ENCODE measurements around the gene UBA52. TPM values are rescaled to one million over a fixed set of nuclear protein-coding genes. Genes with fewer than 3 reads are reported as not detected.

The UBA52 gene
- total and polyA plus RNA-seq, 2 of the 13 experiments (the other 11 are each of a cell fraction or from before 2014, with no cell fraction given) = 959 to 1,782 TPM

DNA sequence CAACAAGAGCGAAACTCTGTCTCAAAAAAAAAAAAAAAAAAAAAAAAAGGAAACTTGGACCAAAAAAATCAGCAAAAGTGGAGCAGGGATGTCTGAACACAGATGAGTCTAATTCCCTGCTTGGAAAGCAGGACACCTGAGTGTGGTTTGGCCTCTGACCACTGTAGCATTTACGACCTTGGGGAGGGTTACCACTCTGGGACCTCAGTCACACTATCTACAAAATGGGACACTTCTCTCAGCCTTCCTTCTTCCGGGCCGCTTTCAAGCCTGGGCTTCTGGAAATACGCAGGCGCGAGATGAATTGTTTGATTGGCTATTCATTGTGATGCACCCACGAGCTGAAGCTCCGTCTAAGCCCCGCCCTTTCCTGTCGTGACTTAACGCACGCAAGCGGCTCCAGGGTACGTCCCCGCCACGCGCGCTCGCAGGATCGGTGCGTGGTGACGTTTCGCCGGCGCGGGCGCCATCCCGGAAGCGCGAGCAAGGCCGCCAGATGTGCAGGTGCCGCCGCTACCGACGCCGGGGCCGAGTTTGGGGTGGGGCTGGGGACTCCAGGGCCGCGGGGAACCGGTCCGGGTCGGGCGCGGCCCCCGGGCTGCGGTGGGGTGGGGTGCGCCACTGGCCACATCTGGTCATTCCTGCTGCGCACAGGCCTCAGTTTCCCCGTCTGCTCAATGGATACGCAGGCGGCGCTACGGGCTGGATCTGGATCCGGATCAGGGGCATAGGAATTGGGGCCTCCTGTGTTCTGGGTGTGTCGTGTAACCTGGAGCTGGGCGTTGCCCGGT is 14.1 kb upstream of the UBA52 start, which contains the start of gene KXD1 (continued):
- TF ChIP-seq WIZ (CRISPR knock-in tag; IDR thresholded peaks at IDR 0.05) (no peak), ZNF878 (CRISPR knock-in tag; IDR thresholded peaks at IDR 0.05) (peak; percentile 69; the same call in 1 of the 2 replicates), ZNF432 (CRISPR knock-in tag; IDR thresholded peaks at IDR 0.05; ENCODE audit: borderline replicate concordance) (no peak), EEA1 (CRISPR knock-in tag; IDR thresholded peaks at IDR 0.05; ENCODE audit: borderline replicate concordance) (peak; percentile 48; the same call in 1 of the 2 replicates), ZNF816 (CRISPR knock-in tag; IDR thresholded peaks at IDR 0.05; ENCODE audit: borderline replicate concordance) (no peak), REL (CRISPR knock-in tag; conservative IDR thresholded peaks at IDR 0.05) (no peak), NFRKB (IDR thresholded peaks at IDR 0.05) (no peak), RCOR2 (CRISPR knock-in tag; IDR thresholded peaks at IDR 0.05) (peak; percentile 100), CHCHD3 (CRISPR knock-in tag; IDR thresholded peaks at IDR 0.05) (no peak), EHMT2 (IDR thresholded peaks at IDR 0.05; ENCODE audit: borderline replicate concordance, low read depth, low read length) (no peak), NFKB2 (CRISPR knock-in tag; IDR thresholded peaks at IDR 0.05; ENCODE audit: borderline replicate concordance) (no peak; the same call in 1 of the 2 replicates), JUN (CRISPR knock-in tag; IDR thresholded peaks at IDR 0.05) (no peak), SETDB1 (CRISPR knock-in tag; IDR thresholded peaks at IDR 0.05; ENCODE audit: borderline replicate concordance) (no peak), REPIN1 (CRISPR knock-in tag; IDR thresholded peaks at IDR 0.05; ENCODE audit: borderline replicate concordance, low read depth) (no peak)
- TF ChIP-seq, protein P1, sequence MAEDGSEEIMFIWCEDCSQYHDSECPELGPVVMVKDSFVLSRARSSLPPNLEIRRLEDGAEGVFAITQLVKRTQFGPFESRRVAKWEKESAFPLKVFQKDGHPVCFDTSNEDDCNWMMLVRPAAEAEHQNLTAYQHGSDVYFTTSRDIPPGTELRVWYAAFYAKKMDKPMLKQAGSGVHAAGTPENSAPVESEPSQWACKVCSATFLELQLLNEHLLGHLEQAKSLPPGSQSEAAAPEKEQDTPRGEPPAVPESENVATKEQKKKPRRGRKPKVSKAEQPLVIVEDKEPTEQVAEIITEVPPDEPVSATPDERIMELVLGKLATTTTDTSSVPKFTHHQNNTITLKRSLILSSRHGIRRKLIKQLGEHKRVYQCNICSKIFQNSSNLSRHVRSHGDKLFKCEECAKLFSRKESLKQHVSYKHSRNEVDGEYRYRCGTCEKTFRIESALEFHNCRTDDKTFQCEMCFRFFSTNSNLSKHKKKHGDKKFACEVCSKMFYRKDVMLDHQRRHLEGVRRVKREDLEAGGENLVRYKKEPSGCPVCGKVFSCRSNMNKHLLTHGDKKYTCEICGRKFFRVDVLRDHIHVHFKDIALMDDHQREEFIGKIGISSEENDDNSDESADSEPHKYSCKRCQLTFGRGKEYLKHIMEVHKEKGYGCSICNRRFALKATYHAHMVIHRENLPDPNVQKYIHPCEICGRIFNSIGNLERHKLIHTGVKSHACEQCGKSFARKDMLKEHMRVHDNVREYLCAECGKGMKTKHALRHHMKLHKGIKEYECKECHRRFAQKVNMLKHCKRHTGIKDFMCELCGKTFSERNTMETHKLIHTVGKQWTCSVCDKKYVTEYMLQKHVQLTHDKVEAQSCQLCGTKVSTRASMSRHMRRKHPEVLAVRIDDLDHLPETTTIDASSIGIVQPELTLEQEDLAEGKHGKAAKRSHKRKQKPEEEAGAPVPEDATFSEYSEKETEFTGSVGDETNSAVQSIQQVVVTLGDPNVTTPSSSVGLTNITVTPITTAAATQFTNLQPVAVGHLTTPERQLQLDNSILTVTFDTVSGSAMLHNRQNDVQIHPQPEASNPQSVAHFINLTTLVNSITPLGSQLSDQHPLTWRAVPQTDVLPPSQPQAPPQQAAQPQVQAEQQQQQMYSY (CRISPR knock-in tag; IDR thresholded peaks at IDR 0.05) = no peak
- TF ChIP-seq, protein P2, sequence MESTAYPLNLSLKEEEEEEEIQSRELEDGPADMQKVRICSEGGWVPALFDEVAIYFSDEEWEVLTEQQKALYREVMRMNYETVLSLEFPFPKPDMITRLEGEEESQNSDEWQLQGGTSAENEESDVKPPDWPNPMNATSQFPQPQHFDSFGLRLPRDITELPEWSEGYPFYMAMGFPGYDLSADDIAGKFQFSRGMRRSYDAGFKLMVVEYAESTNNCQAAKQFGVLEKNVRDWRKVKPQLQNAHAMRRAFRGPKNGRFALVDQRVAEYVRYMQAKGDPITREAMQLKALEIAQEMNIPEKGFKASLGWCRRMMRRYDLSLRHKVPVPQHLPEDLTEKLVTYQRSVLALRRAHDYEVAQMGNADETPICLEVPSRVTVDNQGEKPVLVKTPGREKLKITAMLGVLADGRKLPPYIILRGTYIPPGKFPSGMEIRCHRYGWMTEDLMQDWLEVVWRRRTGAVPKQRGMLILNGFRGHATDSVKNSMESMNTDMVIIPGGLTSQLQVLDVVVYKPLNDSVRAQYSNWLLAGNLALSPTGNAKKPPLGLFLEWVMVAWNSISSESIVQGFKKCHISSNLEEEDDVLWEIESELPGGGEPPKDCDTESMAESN (CRISPR knock-in tag; conservative IDR thresholded peaks at IDR 0.05) = peak; percentile 27; the same call in 1 of the 2 replicates
- TF ChIP-seq, protein P3, sequence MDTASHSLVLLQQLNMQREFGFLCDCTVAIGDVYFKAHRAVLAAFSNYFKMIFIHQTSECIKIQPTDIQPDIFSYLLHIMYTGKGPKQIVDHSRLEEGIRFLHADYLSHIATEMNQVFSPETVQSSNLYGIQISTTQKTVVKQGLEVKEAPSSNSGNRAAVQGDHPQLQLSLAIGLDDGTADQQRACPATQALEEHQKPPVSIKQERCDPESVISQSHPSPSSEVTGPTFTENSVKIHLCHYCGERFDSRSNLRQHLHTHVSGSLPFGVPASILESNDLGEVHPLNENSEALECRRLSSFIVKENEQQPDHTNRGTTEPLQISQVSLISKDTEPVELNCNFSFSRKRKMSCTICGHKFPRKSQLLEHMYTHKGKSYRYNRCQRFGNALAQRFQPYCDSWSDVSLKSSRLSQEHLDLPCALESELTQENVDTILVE (CRISPR knock-in tag; IDR thresholded peaks at IDR 0.05) = peak; percentile 84; the same call in 1 of the 2 replicates
- TF ChIP-seq, protein P4, sequence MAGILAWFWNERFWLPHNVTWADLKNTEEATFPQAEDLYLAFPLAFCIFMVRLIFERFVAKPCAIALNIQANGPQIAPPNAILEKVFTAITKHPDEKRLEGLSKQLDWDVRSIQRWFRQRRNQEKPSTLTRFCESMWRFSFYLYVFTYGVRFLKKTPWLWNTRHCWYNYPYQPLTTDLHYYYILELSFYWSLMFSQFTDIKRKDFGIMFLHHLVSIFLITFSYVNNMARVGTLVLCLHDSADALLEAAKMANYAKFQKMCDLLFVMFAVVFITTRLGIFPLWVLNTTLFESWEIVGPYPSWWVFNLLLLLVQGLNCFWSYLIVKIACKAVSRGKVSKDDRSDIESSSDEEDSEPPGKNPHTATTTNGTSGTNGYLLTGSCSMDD (CRISPR knock-in tag; IDR thresholded peaks at IDR 0.05) = no peak
- TF ChIP-seq, protein P5, sequence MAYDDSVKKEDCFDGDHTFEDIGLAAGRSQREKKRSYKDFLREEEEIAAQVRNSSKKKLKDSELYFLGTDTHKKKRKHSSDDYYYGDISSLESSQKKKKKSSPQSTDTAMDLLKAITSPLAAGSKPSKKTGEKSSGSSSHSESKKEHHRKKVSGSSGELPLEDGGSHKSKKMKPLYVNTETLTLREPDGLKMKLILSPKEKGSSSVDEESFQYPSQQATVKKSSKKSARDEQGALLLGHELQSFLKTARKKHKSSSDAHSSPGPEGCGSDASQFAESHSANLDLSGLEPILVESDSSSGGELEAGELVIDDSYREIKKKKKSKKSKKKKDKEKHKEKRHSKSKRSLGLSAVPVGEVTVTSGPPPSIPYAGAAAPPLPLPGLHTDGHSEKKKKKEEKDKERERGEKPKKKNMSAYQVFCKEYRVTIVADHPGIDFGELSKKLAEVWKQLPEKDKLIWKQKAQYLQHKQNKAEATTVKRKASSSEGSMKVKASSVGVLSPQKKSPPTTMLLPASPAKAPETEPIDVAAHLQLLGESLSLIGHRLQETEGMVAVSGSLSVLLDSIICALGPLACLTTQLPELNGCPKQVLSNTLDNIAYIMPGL (CRISPR knock-in tag; IDR thresholded peaks at IDR 0.05; ENCODE audit: borderline replicate concordance in 1 of 2, low read depth in 1 of 2) = peak; percentile 45 to 62; a peak in 2 of 4 replicates
